GM12873 (cell line): Measurements from ENCODE around the gene PYY.

Experiments
- TF ChIP-seq, protein P1 (sequence below): IDR thresholded peaks from 2 replicates; pipeline ENCODE4 v1.5.1; 2012; ENCODE audit warnings: low read depth, mild to moderate bottlenecking, moderate library complexity, low read length, control low read depth; ENCODE audit not compliant: insufficient read depth; ENCODE audit errors: missing control alignments

The PYY gene

DNA sequence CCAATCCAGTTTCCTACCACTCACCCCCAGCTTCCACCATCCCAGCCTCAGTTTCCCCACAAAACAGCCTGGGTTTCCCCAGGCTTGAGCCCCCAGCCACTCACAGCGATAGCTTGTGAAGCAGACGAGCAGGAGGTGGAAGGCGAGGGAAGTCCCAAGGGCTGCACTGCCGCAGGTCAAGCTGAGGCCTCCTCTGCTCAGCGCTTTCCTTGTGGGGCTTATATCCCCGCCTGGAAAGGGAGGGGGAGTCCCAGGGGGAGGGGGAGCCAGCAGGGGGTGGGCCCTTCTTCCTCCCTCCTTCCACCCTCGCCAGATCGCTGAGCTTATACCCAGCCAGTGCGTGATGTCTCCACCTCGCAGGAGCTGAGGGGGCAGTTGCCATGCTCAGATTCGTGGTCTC lies at the start of gene PYY:
Gene PYY (minus strand): TSS at position 195 of the 400 bp plus-strand sequence. CDS start 457 bp downstream, outside the sequence.
- TF ChIP-seq, protein P1, sequence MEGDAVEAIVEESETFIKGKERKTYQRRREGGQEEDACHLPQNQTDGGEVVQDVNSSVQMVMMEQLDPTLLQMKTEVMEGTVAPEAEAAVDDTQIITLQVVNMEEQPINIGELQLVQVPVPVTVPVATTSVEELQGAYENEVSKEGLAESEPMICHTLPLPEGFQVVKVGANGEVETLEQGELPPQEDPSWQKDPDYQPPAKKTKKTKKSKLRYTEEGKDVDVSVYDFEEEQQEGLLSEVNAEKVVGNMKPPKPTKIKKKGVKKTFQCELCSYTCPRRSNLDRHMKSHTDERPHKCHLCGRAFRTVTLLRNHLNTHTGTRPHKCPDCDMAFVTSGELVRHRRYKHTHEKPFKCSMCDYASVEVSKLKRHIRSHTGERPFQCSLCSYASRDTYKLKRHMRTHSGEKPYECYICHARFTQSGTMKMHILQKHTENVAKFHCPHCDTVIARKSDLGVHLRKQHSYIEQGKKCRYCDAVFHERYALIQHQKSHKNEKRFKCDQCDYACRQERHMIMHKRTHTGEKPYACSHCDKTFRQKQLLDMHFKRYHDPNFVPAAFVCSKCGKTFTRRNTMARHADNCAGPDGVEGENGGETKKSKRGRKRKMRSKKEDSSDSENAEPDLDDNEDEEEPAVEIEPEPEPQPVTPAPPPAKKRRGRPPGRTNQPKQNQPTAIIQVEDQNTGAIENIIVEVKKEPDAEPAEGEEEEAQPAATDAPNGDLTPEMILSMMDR: no peak

DNA sequence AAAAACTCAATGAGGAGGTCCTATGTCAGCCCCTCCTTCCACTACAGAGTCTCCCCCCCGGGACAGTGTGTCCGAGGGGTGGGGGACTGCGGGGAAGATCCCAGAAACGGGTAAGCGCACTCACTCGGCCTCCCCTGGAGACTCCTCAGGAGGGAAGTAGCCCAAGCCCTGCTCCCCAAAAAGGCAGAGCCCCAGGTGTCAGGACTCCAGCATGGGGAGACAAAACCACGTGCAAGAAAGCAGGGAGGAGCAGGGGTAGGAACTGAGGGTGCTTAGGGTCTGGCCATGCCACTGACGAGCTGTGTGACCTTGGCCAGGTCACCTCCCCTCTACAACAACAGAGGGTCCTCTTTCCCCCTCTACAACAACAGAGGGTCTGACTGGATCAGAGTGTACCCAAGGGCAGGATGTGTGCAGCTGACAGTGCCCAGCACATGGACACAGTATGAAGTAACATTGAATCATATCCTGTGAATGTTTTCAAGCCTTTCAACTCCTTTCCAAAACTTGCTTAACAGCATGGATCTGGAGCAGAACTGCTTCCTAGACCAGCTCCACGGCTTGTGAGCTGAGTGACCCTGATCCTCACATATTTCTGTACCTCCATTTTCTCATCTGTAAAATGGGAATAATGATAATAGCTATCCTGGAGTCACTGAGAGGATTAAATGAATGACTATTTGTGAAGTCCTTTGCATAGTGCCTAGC lies 48.6 kb upstream of the PYY start:
- TF ChIP-seq, protein P1: no peak

GRCh38 chr17:44001461-44001920 lies 47.8 kb upstream of the PYY start:
- TF ChIP-seq, protein P1: no peak

GRCh38 chr17:44000871-44001460 lies 47.2 kb upstream of the PYY start:
- TF ChIP-seq, protein P1: no peak

GRCh38 chr17:44000141-44000860 lies 46.6 kb upstream of the PYY start:
- TF ChIP-seq, protein P1: no peak

DNA sequence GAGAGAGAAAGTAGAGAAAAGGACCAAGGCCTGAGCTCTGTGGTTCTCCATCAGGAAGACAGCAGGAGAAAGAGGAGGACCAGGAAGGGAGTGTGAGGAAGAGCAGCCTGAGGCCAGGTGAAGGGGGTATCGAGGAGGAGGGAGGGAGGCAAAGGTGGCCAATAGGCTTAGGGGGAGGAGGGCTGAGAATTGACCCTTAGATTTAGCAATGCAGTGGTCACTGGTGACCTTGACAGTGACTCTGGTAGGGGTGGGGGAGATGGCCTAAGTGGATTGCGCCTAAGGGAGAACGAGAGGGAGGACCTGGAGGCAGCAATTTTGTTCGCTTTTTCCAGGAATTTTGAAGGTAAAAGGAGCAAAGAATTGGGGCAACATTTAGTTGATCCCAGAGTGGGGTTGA lies 45.3 kb upstream of the PYY start:
- TF ChIP-seq, protein P1: no peak

GRCh38 chr17:43998552-43998951 lies 44.8 kb upstream of the PYY start:
- TF ChIP-seq, protein P1: no peak
